AG09309 (cell line): Measurements from ENCODE around the gene KCNH2.

Experiments used
- DNase-seq: peaks from one replicate; pipeline ENCODE4 v3.0.0-alpha.2; 2010; ENCODE audit warnings: low read depth
- H3K4me3 ChIP-seq: 2 replicates; pipeline ENCODE4 v1.5.1; 2011; ENCODE audit warnings: mild to moderate bottlenecking, low read depth, low read length, moderate library complexity; ENCODE audit not compliant: control insufficient read depth
- TF ChIP-seq, protein P1 (sequence below): IDR thresholded peaks from 2 replicates; pipeline ENCODE4 v1.5.1; 2011; ENCODE audit warnings: mild to moderate bottlenecking, low read depth, low read length, inconsistent platforms; ENCODE audit not compliant: insufficient read depth, control insufficient read depth; ENCODE audit errors: missing control alignments

The KCNH2 gene

DNA sequence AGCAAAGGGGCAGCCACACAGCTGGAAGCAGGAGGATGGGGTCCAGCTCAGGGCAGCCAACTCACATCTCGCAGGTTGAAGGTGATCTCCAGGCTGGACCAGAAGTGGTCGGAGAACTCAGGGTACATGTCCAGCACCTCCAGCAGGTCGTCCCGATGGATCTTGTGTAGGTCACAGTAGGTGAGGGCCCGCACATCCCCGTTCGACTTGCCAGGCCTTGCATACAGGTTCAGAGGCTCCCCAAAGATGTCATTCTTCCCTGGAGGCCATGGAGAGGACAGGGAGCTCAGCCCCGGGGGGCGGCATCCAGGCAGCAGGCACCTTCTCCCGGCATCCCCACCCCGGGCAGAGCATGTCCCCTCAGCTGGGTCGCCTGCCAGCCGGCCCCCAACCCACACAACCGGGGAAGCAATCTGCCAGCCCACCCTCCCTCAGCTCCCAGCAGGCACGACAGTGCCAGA lies 29.3 kb downstream of the KCNH2 start:
- H3K4me3 ChIP-seq = no peak overlapping the region
- TF ChIP-seq, protein P1, sequence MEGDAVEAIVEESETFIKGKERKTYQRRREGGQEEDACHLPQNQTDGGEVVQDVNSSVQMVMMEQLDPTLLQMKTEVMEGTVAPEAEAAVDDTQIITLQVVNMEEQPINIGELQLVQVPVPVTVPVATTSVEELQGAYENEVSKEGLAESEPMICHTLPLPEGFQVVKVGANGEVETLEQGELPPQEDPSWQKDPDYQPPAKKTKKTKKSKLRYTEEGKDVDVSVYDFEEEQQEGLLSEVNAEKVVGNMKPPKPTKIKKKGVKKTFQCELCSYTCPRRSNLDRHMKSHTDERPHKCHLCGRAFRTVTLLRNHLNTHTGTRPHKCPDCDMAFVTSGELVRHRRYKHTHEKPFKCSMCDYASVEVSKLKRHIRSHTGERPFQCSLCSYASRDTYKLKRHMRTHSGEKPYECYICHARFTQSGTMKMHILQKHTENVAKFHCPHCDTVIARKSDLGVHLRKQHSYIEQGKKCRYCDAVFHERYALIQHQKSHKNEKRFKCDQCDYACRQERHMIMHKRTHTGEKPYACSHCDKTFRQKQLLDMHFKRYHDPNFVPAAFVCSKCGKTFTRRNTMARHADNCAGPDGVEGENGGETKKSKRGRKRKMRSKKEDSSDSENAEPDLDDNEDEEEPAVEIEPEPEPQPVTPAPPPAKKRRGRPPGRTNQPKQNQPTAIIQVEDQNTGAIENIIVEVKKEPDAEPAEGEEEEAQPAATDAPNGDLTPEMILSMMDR = no peak
- DNase-seq = no peak

- TF ChIP-seq, protein P1 = no peak
- H3K4me3 ChIP-seq = no peak overlapping the region
- no peak for DNase-seq
Measured at GRCh38 chr7:150947761-150948651, 30.1 kb downstream of the KCNH2 start.

DNA sequence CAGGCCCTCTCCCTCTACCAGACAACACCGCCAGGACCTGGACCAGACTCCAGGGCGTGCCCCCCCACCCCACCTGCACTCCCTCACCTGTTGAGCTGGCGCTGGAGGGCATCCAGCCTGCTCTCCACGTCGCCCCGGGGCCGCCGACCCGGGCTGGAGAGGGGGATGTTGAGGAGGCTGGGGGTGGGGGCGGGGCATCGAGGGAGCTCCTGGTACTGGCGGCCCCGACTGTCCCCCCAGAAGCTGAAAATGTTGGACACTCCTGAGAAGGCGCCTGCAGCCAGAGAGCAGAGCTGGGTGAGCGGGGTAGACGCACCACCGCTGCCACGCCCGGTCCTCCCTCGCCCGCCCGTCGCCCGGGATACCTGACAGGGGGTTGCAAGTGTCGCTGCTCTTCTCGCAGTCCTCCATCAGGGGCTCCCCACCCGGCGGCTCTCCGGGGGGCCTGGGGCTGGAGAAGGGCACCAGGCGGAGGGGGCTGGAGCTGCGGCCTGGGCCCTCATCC lies 30.8 kb downstream of the KCNH2 start:
- DNase-seq = no peak
- no peak overlapping the region for H3K4me3 ChIP-seq
- TF ChIP-seq, protein P1 = no peak

GRCh38 chr7:150946421-150947240 lies 31.5 kb downstream of the KCNH2 start:
- TF ChIP-seq, protein P1 = no peak
- no peak overlapping the region for H3K4me3 ChIP-seq
- no peak for DNase-seq

DNA sequence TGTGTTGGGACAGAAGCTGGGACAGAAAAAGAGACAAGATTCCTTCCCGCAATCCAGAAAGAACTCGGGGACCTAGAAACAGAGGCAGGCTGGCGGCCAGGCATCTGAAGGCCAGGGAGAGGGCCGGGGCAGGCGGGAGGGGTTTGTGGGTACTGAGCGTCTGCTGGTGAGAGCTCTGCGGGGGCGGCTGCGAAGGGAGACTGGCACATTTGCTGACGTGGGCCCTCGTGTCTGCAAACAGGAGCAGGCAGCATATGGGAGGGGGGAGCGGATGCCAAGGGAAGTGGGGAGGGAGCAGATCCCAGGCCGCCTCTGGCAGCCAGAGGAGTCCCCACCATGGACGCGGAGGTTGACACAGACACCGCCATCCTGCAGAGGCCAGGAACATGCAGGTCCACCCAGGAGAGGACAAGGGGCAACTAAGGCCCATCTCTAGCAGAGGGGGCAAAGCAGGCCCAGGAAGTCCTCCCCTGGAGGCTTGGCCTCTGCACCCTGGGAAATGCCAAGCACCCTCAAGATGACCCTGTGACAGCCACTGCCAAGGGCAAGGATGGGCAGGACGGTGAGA lies 32.2 kb downstream of the KCNH2 start:
- no peak for DNase-seq
- TF ChIP-seq, protein P1 = no peak
- no peak overlapping the region for H3K4me3 ChIP-seq

DNA sequence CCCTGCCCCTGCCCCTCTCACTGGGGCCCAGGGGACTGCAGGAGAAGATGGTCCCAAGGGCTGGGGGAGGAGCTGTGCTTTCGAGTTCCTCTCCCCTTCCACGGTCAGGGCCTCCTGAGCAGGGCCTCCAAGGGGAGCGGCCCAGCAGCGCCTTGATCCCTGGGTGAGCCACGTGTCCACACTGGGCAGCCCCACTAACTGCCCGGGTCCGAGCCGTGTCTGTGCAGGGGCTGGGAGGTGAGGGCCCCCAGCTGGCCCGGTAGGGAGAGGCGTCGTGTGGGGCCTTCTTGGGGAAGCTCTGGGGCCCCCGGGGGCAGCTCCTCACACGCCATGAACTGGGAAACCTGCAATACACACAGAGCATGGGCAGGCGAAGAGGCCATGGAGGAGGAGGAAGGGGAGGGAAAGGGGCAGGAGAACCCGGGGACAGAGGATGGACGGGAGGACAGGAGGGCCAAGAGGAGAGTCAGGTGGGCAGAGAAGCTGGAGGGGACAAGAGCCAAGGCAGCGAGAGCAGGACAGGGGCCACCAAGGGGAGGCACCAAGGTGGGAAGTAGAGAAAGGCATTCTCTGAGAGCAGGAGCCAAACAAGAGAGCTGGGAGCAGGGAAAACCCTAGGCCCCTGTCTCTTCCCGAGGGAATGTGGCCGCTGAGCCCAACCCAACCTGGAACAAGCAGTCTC lies 32.8 kb downstream of the KCNH2 start:
- no peak for DNase-seq
- TF ChIP-seq, protein P1 = no peak
- no peak overlapping the region for H3K4me3 ChIP-seq
